C1 segment of cervical spinal cord (tissue), 14 donors: ENCODE results near the gene DGKE.

ENCODE experiments used
- DNase-seq, 14 donors: peaks; one replicate each; lab custom pipeline; 2025; lab: John Stamatoyannopoulos, UW

Gene DGKE

DNA sequence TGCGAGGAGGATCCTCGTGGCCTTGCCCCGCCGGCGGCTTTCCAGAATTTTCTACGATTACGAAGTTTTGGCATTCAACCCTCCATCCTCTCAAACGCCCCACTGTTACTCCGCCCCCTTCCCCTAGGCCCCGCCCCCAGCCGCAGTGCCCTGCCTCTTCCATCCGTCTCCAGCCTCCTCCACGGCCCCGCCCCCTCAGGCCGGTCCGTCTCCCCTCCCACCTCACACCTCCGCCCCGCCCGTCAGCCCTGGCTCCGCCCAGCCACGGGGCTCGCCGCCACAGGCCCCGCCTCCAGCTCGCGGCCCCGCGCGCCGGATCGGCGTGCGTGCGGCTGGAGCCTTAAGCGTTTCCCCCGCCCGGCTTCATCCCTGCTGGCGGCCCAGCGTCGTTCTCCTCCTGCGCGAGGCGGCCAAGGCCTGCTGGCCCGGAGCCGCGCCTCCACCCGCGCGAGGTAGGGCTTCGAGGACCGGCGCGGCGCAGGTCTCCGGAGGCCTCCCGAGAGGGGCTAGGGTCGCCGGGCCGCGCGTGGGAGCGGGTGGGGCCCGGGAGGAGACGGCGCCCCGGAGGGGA lies at the start of gene DGKE, which contains the start of gene C17orf67:
Gene DGKE, plus strand, starts transcription at position 343 of the 571 bp plus-strand sequence. CDS start 645 bp downstream, outside the sequence.
Gene C17orf67, minus strand, starts transcription at position 112 of the 571 bp plus-strand sequence. CDS start 18,110 bp downstream, outside the sequence.
- peak; percentile 56 to 98 (median 92) for DNase-seq

DNA sequence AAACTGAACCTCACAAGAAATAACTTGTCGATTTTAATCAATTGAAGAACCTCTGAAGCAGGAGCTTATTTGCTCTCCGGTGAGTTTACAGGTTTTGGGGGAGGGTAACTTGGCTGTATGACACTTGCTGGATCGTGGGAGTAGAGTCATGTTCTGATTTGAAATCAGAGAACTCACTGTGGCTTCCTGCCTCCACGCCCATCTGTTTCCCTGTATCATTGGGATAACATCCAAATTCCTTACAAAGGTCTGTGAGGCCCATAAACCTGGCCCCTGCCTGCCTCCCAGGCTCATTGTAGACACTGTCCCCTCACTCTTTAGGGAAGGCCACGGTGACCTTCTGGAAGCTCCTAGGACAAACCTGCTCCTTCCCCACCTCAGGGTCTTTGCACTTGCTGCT lies 48.5 kb upstream of the DGKE start:
- peak in 1 of 14 donors; percentile 37 for DNase-seq

DNA sequence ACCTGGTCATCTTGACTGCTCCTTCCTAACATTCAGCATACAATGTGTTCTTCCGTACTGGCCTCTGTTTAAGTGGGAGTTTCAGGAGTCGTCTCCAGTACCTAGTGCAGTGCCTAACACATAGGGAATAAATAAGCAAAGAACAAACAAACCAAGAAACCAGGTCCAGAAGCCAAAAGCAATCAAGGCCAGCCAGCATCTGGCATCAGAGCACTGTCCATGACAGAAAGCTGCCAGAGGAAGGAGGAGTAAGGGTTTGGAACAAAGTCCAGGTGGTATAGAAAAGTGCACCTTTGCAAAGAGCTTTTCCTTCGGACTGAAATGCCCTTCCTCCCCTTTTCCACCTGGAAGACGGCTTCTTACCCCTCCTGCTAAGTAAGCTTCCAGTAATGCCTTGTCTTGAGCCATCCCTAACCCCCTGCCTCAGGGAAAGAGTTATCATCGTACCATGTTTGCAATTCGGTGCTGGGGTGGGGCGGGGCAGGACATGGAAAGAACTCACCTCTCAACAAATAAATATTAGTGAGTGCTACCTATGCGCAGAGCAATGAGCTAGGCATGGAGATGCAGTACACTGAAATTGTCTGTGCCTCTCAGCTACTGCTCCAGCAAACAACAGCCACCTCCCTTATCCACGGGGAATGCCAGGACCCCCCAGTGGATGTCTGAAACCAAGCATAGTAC lies 47.8 kb upstream of the DGKE start:
- no peak for DNase-seq

DNA sequence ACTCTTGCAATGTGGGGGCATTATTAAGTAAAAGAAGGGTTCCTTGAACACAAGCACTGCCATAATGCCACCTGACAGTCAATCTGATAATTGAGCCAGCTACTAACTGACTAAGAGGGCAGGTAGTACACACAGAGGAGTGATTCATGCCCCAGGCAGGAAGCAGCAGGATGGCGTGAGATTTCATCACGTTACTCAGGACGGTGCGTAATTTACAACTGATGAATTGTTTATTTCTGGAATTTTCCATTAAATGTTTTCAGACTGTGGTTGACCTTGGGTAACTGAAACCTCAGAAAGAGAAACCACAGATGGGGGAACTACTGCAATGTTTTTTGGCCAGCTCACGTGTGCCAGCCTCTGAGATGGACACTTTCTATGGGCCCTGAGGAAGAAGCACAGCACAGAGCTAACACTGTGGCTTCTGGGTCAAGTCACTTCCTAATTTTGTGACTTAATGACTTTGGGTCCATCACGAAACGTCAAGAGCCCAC lies 46.9 kb upstream of the DGKE start:
- DNase-seq, result no peak

DNA sequence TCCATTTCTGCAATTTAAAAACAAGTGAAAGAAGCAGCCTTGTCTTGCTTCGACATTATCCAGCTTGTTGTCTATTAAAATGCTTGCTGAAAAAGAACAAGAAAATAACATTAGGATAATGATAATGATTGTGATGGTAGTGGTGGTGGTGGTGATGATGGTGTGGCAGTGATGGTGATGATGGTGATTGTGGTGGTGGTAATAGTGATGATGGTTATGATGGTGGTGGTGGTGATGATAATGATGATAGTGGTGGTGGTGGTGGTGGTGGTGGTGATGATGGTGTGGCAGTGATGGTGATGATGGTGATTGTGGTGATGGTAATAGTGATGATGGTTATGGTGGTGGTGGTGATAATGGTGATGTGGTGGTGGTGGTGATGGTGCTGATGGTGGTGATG lies 41.7 kb upstream of the DGKE start:
- DNase-seq, result no peak

DNA sequence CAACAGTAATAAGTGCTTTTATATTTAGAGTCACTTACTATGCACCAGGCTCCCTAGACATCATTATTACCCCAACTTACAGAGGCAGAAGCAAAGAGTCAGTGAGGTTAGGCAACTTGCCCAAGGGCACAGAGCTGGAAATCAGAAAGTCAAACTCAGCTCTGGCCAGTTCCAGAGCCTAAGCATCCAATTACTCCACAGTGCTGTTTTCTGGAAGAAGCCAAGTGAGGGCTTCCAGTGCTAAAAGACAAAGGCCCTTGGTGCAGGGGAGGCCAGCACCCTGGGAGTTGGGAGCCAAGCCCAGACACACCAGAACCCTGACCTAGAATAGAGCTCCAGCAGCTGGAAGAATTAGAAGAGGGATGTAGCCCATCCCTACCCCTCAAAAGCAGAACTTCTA lies 40.4 kb upstream of the DGKE start:
- peak in 5 of 14 donors; percentile 2 to 31 (median 13) for DNase-seq

DNA sequence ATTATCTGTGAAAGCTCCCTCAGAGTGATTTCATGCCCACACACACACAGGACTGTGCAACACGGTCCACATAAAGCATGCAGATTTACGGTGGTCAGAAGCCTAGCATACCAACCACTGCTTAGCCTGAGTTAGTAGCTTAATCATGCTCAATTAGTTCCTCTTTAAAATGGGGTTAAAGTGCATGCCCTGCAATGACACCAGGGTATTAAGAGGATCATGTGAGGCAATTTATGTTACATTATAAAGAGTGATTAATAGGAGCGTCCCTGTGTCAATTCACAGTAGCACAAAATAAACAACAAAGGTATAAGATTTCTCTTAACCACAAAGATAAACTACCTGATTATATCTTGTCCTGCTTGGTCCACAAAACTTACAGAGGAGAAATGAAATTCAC lies 40.0 kb upstream of the DGKE start:
- DNase-seq, result no peak

DNA sequence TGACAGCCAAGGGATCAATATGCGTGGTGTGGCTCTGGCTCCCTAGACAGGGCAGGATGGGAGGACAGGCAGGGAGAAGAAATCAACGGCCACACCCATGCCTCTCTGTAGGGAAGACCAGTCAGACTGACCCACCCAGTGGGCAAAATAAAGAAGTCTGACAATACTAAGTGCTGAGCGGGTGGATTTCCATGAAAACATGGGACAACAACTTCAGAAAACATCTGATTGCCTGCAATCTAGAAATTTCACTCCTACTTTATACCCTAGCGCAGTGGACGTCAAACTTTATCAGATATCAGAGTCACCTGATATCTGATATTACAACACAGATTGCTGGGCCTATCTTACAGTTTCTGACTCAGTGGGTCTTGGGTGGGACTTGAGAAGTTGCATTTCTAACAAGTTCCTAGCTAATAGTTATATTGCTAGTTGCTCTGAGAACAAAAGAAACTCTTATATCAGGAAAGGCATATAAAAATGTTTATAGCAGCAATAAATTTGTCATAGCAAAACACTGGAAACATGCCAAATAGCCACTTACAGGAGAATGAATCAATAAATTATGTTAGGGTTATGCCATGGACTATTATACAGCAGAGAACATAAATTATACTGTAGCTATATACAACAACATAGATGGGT lies 38.6 kb upstream of the DGKE start:
- no peak for DNase-seq

DNA sequence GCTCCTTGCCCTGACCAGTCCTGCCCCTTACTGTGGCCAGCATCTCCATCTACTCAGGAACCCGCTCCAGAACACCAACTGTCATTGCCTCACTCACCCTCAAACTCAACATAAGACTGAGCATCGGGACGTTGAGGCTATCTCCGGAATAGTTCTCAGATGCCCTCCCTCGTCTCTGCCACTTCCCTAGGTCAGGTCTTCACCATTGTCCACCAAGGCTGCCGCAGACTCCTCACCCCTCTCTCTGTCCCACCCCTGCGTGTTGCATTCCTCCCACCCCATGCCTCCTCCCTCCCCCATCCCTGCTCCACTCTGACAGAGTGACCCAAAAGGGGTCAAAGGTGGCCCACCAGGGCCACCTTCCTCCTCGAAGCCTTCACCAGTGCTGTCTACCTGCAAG lies 37.4 kb upstream of the DGKE start:
- no peak for DNase-seq

DNA sequence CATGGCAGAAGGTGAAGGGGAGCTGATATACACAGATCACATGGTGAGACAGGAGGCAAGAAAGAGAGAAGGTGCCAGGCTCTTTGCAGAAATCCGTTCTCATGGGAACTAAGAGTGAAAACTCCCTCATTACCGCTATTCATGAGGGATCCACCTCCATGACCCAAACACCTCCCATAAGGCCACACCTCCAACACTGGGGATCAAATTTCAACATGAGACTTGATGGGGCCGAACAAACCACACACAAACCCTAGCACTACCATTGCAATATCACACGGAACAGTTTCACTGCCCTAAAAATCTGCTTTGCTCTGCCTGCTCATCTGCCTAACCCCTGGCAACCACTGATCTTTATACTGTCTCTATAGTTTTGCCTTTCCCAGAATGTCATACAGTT lies 35.0 kb upstream of the DGKE start:
- no peak for DNase-seq

DNA sequence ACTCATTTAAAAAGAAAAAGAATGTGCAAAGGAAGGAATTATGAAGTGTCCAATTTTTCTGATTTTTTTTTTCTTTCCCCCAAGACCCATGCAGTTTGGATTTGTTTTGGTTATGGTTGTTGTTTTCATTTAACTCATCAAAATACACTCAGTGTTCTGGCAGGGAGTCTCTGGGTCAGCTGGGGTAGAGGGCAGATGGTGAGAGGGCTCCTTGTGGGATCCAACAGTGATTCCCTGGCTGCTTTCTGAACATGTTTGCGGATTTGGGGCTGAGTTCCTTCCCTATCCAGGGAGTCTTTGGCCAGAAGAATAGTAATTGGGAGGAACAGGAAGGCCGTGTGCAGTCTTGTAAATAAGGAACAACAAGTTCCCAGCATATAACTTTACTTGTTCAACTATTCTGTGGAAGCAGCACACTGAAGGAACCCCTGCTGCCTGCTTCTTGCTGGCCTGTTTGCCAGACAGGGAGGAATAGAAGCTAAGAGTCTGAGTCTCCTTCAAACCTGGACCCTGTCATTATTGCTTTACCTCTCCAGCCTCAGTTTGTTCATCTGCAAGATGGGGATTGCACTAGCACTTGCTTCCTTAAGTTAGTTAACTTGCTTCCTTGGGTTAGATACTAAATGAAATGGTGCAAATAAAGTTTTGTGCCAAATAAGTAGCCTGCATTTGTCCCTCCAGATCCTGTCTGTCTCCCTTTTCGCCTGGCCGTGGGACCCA lies 32.3 kb upstream of the DGKE start:
- DNase-seq, result peak in 1 of 14 donors; percentile 12

DNA sequence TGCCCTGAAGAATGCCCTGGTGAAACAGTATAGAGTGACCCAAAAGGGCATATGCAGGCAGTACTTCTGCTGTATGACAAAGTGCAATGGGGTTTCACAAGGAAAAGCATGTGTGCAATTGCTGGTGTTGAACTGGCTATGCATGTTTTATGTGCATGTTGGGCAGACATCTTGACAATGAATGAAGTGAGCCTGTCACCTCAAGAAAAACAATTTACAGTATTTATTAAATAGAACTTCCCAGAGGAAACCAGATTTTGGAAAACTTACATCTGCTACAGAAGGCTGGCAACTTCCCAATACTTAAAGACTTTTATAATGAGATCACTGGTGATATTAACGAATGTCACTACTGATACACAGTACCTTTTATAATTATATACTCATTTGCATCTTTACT lies 30.9 kb upstream of the DGKE start:
- no peak for DNase-seq

DNA sequence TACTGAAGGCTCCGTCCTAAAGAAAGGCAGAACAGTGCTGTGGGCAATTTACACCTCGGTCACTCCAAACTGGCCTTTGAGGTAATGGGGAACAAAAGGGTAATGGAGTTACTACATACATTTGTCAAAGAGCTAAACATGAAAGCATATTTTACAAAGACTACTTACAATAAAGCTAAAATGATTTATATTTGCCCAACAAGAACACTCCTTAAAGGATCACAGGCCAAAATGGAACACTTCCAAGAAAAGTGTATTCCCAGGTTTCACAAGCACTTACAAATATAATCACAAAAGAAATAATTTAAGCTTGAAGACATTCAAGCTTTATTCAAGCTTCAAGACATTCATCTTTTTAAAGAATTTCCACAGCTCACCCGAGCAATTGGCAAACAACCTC lies 29.5 kb upstream of the DGKE start:
- DNase-seq, result no peak

DNA sequence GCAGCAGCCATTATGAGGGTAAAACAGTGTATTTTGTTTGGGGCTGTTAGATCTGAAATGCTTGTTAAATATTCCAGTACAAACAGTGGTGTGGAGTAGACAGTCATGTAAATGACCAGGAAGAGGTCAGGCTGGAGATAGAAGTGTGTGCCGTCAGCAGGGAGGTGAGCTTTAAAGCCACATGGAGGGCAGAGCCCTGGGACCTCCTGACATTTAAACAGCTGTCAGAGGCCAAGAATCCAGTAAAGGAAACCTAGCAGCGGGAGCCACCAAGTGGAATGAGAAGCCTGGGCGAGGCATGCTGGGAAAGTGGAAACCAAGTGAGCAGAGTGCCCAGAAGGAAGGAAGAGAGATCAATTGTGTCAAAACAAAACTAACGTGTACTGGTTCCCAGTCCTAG lies 27.0 kb upstream of the DGKE start:
- no peak for DNase-seq

DNA sequence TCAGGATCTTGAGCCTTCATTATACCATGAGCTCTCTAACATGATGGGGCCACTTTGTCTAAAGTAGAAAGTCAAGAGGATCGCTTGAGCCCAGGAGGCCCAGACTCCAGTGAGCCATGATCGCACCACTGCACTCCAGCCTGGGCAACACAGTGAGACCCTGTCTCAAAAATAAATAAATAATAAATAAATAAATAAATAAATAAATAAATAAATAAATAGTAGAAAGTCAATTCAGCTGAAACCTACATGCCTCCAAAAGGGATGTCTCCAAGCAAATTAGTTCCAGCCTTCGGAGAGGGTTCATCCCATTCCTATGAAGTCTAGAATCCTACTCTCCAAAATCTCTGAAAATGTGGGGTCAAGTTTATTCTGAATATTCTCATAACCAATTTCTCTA lies 26.2 kb upstream of the DGKE start:
- DNase-seq, result no peak

DNA sequence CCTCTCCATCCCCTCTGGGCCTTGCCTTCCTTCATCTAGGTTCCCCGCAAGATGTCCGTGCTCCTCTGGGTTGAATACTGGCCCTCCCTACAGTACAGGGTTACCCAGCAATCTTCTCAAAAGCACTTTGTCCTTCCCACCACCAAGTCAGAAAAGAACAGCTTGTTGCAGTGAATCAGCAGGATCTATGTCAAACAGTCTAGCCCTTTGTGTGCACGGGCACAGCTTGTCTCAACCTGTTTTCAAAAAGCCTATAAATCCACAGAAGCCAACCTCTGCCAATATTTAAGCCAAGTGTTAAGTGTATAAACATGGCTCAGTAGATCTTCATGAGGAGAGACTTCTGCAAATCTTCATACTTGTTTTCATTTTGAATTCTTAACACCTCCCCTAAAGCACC lies 25.4 kb upstream of the DGKE start:
- peak in 1 of 14 donors; percentile 14 for DNase-seq

DNA sequence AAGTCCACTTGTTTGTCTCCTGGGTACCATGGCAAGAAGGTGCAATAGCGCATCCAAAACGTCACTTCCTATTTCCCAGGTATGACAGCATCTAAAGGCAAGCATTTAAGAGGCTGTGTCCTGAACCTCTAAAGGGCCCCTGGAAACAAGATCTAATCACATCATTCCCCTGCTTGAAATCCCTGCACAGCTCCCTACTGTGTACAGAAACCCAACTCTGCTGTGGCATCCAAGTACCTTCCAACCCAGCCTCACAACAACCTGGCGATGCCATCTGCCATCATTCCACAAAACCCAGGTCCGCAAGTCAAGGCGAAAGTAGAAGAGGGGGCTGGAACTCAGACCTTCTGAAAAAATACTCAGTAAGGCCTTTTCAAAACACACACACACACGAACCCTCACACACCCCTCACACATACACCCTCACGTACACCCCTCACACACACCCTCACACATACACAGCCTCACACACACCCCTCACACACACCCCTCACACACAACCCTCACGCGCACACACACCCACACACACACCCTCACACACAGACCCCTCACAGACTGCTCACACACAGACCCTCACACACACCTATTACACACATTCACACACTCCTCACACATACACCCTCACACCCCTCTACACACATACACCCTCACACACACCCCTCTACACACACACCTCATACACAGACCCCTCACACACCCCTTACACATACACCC lies 24.7 kb upstream of the DGKE start:
- peak in 1 of 14 donors; percentile 16 for DNase-seq

DNA sequence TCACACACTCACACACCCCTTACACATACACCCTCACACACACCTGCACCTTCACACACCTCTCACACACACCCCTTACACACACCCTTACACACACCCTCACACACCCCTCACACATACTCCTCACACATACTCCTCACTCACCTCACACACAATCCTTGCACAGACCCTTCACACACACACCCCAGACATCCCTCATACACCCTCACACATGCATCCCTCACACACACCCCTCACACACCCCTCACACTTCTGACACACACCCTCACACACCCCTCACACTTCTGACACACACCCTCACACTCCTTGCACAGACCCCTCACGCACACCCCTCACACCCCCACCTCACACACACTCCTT lies 24.2 kb upstream of the DGKE start:
- DNase-seq, result no peak

DNA sequence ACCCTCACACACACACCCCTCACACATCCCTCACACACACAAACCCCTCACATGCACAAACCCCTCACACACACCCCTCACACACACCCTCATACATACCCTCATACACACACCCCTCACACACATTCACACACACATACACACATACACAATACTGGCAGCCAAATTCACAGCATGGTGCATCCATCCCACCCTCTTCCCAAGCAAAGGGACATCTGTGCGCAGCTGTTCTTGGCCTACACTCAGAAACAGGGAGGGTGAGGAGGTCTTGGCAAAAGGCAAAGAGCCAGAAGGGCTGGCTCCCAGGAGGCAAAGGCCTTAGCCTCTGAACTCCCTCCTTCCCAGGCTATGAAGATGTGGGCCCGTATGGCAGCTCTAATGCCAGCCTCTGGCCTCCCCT lies 23.6 kb upstream of the DGKE start:
- no peak for DNase-seq

DNA sequence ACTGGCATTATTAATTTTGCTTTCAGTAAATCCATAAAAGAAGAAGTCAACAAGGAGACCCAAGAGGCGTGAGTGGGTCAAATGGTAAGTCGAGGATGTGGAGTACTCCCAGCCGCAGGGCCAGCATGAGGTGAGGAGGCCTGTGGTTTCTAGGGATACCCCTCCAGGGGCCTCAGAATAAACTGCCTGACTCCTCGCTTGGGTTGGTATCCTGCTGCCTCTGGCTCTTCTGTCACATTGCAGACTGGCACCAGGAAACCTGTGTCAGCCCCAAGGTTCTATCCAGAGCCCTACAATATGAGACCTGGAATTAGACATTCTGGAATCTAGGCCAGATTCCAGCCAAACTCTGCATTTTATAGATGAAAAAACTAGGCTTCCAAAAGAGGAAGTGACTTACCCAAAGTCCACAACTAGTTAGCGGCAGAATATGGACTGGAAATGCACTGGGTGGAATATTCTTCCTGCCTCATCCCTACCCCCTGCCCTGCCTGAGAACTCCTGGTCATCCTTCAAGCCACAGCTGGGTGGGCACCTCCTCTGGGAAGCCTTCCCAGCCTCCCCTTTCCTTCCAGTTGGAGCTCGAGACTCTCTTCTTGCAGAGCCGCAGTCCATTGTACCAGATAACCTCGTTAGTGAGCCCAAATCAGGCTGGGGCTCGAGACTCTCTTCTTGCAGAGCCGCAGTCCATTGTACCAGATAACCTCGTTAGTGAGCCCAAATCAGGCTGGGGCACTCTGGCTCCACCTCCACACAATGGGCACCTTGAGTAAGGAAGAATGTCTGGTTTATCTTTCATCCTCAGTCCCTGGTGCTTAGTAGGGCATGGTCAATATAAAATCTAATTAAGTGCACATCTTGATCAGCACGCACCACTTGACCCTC lies 22.8 kb upstream of the DGKE start:
- no peak for DNase-seq
